UCSD-AML1 (cell line): Measurements from ENCODE around the gene FUZ.

ENCODE experiments used
- DNase-seq: peaks from one replicate; lab custom pipeline; 2025; ENCODE audit not compliant: unreplicated experiment; lab: John Stamatoyannopoulos, UW

FUZ gene

GRCh38 chr19:49851456-49852259, 38.6 kb upstream of the FUZ start:
- no peak for DNase-seq

DNA sequence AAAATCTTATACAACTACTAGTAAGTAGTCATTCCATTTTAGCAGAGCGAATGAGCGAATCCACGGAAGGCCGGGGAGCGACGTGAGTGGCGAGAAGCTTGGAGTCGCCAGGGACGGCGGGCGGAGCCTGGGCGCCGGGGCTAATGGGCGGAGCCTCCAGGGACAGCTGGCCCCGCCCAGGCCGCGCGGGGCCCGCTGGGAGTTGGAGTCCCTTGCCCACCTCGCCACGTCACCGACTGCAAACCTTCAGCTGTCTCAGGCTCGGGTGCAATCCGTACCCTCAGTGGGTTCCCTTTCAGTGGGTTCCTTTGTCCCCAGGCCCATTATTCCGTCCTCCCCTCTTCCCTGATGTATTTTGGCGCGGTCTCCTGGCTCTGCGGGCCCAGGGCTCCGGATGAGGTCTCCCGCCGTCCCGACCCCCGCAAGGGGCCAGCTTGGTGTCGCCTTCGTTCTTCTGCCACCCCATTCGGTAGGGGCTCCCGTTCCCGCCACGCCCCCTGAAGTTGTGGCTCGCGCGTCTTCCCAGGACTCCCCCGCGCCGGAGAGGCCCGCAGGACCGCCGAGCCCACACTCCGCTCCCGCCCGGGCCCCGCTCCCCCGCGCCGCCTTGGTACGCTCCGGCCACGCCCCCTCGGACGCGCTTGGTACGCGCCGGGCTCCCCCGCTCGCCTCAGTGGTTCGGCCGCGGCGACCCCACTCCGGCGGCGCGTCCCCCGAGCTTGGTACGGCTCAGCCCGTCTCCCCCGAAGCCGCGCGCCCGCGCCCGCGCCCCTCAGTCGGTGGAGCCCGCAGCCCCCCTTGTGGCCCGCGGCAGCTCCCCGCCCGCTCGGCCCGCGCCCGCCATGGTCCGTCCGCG, 37.6 kb upstream of the FUZ start, which contains the start of gene PTOV1:
Gene PTOV1 (plus strand): TSS at position 673 of the 856 bp plus-strand sequence.
- DNase-seq: peak; percentile 94

DNA sequence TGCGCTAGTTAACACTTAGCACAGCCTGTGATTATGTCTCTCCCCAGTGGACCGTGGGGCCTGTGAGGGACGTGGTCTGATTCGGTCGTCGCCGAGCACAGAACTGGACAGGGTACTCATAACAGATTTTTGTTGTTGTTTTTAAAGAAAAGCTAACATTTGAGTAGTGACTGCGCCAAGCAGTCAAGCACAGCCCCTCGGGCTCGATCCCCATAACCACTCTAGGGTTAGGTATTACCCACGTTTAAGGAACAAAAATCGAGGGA, 37.1 kb upstream of the FUZ start:
- DNase-seq: no peak

GRCh38 chr19:49849433-49850220, 36.5 kb upstream of the FUZ start:
- DNase-seq: no peak

DNA sequence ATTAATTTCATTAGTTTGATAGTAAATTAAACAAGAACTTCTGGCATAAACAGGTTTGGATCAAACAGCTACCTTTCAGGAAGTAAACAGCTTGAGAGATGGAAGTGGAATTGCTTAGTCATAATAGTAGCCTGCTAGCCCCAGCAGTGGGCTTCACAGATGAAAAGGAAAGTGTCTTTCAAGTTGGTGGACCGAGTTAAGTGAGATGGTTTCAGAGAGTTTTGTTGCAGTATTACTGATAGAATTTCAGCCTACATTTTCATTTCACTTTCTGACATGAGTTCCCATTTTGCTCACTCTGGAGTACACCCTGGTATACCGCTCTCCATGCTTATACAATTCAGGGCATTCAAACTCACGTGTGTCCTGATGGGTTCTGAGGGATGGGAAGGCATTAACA, 35.8 kb upstream of the FUZ start:
- no peak for DNase-seq

DNA sequence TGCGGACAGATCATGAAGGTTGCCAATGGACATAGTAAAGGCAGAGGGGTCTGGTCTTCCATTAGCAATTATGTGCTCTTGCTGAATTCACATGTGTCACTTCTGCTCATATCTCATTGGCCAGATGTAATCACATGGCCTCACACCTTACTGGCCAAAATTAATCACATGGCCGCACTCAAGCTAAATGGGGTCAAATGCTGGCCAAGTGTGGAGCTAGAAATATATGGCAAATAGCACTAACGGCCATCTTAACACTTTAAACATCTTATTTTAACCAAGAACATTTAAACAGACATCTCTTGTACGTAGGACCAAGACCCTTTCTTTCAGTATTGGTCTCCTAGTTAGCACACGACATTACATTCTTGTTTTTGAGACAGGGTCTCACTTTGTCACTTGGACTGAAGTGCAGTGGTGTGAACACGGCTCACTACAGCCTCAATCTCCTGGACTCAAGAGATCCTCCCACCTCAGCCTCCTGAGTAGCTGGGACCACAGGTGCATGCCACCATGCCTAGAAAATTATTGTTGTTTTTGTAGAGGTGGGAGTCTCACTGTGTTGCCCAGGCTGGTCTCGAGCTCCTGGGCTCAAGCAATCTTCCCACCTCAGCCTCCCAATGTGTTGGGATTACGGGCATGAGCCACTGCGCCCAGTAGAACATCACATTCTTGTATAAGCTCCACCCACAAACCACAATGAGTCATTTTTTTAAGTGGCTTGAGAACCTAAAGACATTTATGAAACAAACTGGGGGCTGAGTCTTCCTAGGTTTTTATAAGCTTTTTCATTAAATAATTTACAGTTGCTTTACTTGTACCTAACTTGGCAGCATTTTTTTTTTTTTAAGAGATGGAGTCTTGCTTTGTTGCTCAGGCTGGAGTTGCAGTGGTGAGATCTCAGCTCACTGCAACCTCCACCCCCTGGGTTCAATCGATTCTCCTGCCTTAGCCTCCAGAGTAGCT, 34.9 kb upstream of the FUZ start:
- no peak for DNase-seq

DNA sequence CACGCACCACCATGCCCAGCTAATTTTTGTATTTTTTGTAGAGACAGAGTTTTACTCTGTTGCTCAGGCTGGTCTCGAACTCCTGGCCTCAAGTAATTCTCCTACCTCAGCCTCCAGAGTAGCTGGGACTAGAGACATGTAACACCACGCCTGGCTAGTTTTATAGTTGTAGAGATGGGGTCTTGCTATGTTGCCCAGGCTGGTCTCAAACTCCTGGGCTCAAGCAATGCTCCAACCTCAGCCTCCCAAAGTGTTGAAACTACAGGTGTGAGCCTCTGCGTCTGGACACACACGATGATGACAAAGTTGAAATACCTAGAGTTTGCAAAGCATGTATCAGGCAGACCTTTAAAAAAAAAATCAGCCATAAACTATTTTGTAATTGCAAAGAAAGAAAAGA, 33.3 kb upstream of the FUZ start:
- no peak for DNase-seq

- no peak for DNase-seq
Measured at GRCh38 chr19:49845414-49845813, 32.3 kb upstream of the FUZ start.

- DNase-seq: no peak
Measured at GRCh38 chr19:49844138-49845095, 31.3 kb upstream of the FUZ start.

DNA sequence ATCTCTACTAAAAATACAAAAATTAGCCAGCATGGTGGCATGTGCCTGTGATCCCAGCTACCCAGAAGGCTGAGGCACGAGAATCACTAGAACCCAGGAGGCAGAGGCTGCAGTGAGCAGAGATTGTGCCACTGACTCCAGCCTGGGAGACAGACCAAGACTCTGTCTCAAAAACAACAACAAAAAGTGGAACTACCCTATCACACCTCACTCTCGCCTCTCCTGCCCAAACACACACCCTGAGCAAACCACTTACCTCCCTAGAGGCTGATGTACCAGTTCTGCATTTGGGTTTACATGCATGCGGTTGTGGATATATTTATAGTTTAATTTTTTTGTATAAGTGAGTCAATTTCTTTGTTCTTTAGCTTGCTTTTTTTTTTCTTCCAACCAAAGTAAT, 30.2 kb upstream of the FUZ start:
- no peak for DNase-seq

DNA sequence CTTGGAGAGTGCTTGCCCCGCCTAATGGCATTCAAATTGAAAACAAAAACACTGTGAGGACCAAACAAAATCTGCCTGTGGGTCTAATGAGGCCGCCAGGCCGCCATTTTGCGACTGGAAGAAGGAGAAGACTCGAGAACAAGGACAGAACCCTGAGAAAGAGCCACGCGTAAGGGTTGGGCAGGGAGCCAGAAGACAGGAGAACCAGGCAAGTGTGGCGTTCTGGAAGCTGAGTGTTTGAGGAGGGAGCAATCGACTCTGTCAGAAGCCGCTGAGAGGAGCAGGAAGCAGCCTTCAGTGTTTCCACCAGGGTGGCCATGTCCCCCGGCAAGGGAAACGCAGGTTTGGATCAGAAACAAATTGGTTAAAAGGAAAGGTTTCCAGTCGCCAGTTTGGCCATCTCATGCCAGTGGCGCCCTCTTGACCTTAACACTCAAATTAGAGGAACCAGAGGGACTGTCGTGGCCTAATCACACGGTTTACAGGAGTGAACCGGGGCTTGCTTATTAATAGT, 27.7 kb upstream of the FUZ start:
- DNase-seq: no peak

DNA sequence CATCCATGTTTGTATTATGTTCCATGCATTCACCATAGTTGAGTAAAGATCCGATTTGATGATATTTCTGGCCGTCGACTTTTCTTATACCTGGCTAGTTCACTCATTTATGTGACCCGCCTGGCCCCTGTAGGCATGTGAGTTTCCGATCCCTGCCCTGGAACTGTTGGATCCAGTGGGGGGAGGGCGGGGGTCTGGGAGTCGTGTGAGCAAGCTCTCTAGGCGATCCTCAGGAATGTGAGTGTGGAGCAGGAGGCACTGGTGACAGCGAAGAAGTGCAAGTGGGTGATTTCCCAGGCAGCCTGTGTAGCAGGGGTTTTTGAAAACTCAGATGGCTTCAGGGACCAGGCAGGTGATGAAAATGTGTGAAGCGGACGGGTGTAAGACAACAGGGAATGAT, 27.2 kb upstream of the FUZ start:
- no peak for DNase-seq

GRCh38 chr19:49839713-49840112, 26.6 kb upstream of the FUZ start:
- no peak for DNase-seq

DNA sequence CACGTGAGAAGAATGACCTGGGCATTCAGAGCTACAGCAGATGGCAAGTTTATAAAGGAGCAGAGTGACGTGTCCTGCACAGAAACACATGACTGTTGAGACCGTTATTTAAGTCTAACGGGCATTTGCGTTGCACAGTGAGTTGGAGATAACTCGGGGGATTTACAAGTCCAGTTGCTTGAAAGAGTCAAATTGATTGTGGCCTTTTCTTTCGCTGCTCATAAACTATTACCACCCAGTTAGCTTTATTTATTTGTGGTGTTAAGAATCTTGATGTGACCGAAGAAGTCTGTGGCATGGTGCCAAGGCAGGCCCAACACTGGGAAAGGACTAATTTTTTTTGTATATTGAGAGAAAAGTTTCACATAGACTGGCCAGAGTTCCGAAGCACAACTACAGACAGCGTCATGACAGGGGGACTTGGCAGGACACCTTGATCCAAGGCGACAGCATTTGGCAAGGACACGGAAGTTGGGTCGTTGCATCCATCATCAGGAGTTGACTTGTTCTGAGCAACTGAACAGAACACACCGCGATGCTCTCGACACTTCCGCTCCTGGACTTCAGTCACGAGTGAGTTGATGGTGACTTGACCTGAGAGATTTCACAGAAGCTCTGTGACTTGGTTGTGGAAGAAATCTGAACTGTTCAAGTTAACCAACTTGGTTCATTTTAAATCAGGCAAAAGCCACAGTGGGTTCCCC, 25.9 kb upstream of the FUZ start:
- no peak for DNase-seq

- DNase-seq: no peak
Measured at GRCh38 chr19:49837425-49837824, 24.3 kb upstream of the FUZ start.

- no peak for DNase-seq
Measured at GRCh38 chr19:49837009-49837310, 23.9 kb upstream of the FUZ start.

DNA sequence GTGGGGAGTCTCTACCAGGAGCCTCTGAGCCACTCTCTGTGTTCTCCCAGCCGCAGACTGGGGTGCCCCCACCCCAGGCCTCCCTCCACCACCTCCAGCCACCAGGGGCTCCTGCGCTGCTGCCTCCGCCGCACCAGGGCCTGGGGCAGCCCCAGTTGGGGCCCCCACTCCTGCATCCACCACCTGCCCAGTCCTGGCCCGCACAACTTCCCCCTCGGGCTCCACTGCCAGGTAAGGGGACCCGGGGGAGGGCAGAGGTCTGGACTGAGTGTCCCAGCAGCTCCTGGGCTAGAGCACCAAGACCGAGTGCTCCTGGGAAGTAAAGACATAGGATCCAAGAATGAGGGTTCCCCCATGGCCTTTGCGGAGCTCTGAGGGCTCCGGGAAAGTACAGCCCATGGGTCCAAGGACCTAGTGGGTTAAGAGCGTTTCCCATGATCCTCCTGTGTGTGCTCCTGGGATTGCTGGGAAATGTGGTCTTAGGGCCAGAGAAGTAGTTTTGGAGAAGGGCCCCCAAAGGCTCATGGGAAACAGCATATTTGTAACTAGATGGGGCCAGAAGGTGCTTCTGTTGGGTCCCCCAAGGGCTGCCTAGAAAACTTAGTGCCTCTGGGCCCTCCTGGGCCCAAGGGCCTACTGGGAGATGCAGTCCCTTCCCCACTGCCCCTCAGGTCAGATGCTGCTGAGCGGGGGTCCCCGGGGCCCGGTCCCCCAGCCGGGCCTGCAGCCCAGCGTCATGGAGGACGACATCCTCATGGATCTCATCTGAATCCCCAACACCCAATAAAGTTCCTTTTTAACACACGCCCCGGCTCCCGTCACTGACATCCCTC, 23.3 kb upstream of the FUZ start:
- DNase-seq: no peak

- no peak for DNase-seq
Measured at GRCh38 chr19:49835562-49835961, 22.5 kb upstream of the FUZ start.
